NCI-H1105 treated with DMSO at 0.1 percent for 48 hours (cell line): Measurements from ENCODE around the gene CNOT2.
"Not testable (repeated sequence)": the region's sequence is repeated elsewhere in the genome, so short reads cannot be mapped to it uniquely, and the experiment has no call there.

Experiments
- DNase-seq: peaks from one replicate; lab custom pipeline; 2025; lab: John Stamatoyannopoulos, UW

The CNOT2 gene

GRCh38 chr12:70365398-70365647, 122.1 kb downstream of the CNOT2 start:
- no peak for DNase-seq

- DNase-seq: peak; percentile 78
Observed at GRCh38 chr12:70365648-70366518, 122.7 kb downstream of the CNOT2 start, which contains the start of gene KCNMB4. Gene KCNMB4 (plus strand): TSS chr12:70366290. CDS start chr12:70366735, 445 bp downstream.

DNA sequence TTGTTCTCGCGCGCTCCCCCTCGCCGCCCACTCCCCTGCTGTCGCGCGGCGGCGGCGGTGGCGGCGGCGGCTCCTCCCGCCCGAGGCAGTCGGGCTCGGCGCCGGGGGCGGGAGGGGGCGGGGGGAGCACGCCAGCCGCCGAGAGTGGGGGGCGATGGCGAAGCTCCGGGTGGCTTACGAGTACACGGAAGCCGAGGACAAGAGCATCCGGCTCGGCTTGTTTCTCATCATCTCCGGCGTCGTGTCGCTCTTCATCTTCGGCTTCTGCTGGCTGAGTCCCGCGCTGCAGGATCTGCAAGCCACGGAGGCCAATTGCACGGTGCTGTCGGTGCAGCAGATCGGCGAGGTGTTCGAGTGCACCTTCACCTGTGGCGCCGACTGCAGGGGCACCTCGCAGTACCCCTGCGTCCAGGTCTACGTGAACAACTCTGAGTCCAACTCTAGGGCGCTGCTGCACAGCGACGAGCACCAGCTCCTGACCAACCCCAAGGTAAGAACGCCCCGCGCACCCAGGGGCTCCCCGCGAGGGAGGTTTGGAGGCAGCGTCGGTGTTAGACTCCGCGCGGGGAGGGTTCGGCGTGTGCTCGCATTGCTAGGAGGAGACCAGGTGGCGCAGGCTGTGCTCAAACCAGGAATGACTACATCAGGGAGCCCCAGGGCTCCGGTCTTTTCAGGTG, 123.5 kb downstream of the CNOT2 start:
- peak; percentile 77 for DNase-seq

DNA sequence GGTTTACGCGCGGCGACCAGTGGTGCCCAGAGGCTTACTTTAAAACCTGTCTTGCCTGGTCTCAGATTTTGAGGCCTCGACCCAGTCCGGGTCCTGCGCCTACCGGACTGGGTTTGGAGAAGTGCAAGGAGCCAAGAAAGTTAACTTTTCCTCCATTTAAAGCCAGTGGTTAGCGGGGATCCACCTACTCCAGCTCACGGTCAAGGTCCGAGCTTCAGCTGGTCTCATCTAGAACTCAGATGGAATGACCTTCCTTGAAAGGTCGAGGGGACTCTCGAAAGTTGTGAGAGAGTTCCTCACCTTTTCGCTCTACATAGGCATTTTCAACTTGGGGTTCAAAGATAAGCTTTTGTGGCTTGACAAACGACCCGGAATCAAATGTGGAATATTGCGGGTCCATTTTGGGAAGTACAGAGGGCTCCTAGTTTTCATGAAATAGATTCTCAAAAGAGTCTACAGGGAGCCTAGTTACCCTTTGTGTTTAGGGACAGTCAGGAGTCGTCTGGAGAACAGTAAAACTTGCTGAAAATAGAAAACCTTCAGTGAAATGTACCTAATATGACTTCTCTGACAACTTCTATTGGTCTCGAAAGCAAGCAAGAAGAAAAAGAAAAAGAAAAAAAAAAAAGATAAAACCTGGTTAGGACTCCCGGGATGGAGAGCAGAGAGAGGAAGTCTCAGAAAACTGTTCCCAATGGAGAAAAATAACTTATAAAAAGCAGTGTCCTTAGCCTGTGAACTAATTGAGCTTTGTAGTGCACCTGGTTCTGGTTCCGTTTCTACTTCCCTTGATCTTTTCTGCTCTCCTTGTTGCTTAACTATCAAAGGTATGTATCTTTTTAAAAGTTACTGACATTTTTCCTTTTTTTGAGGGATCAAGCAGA, 124.3 kb downstream of the CNOT2 start:
- peak; percentile 33 for DNase-seq

- DNase-seq: no peak
Observed at GRCh38 chr12:70372881-70373280, 129.6 kb downstream of the CNOT2 start.

GRCh38 chr12:70379846-70380245, 136.6 kb downstream of the CNOT2 start:
- no peak for DNase-seq

GRCh38 chr12:70383484-70383883, 140.3 kb downstream of the CNOT2 start:
- DNase-seq: no peak

DNA sequence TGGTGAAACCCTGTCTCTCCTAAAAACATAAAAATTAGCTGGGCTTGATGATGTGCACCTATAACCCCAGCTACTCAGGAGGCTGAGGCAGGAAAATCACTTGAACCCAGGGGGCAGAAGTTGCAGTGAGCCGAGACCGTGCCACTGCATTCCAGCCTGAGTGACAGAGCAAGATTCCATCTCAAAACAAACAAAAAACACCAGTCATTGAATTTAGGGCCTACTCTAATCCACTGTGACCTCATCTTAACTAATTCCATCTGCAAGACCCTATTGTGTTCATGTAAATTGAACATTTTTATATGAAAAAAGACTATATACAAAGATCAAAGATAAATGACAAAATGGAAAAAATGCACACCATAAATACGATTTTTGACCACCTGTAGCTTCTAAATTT, 140.7 kb downstream of the CNOT2 start:
- no peak for DNase-seq

DNA sequence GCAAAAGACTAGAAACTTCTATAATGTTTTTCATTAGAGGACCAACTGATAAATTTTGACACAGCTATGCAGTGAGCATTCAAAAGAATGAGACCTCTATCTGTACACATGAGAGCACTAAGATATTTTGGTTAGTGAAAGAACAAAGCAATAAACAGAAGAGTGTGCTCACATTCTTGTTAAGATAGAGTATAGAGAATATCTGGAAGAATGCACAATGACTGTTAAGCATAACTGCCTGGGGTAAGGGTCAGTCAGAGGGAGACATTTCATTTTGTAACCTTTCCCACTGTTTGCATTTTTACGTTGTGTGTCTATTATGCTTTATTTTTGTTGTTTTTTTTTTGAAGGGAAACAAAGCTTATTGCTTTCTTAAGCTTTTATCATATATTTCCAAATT, 143.5 kb downstream of the CNOT2 start:
- no peak for DNase-seq

DNA sequence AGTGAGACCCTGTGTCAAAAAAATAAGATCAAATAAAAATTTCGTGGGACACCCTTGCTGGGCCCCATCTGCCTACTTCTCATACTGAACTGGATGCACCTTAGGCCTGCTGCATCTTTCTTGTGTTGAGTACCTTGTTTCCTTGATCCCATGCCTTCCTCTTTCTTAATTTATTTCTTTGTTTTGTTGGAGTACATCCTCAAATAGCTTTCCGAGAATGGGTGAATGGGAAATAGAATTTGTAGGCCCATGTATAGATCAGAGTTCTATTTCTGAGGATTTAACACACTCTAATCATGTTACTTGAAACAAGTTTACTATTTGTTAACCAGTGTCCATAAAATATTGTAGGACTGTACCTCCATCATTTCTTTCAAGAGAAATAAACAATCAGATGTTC, 146.4 kb downstream of the CNOT2 start:
- DNase-seq: no peak

DNA sequence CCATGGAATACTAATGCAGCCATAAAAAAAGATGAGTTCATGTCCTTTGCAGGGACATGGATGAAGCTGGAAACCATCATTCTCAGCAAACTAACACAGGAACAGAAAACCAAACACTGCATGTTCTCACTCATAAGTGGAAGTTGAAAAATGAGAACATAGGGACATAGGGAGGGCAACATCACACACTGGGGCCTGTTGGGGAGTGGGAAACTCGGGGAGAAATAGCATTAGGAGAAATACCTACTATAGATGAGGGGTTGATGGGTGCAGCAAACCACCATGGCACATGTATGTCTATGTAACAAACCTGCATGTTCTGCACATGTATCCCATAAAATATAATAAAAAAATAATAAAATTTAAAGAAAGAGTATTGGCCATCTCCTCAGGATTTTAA, 149.4 kb downstream of the CNOT2 start:
- not testable (repeated sequence) for DNase-seq

DNA sequence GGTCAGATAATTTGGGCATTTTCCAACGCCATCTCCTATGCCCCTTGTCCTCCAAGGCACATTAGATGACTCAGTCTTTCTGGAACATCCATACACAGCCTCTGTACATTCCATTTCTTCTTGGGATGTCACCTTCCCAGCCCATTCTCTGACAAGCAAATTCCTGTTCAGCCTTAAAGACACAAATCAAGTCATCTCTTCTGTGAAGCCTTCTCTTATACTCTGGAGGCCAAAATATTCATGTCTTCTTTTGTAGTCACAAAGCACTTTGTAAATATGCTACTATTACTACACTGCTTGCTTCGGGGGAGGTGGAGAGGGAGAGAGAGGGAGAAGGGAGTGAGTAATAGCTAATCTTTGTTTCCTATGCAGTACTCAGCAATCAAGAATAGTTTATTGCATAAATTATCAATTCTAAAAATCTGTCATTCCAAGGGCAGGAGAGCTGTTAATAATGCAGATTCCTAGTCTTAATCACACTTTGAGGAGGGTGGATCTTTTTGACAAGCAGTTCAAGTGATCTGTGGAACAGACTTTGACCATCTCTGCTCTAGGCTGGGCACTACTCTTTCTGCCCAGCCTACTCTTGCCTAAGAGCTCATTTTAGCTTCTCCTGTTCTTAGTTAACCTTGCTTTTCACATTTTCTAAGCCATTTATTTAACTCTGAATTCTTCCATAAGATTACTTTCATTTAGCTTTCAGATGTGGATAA, 150.7 kb downstream of the CNOT2 start:
- DNase-seq: no peak

- no peak for DNase-seq
Observed at GRCh38 chr12:70398002-70398401, 154.8 kb downstream of the CNOT2 start.

DNA sequence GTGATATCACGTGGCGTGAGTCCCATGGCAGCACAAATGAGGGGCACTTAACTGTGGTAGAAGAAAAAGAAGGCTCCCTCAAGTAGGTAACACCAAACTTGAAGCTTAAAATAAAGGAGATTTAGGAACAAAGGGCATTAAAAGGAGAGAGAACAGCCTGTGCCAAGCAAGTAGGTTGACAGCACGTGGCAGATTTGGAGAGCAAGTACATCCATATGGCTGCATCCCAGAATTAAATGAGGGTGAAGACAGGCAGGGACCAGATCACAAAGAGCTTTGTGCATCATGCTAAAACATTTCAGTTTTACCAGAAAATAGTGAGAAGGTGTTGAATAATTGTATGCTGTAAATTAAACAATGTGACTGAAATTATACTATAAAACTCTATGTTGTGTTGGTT, 155.6 kb downstream of the CNOT2 start:
- no peak for DNase-seq

DNA sequence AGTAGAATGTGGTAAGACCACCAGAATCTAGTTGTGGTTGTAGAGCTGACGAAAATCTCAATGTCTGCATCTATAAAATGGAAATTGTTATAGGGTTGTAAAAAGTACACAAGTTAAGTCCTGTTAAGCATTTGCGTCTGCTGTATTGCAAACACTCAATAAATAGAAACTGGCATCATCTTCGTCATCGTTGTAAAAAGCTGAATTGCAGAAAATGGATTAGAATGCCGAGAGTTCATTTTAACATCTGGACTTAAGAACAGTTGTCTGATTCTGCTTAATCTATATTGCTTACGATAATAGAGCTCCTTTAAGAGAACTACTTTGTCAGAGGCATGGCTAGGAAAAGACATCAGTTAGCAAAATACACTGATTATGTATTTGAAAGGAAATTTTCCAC, 156.1 kb downstream of the CNOT2 start:
- DNase-seq: no peak

- peak; percentile 3 for DNase-seq
Observed at GRCh38 chr12:70400124-70400523, 156.9 kb downstream of the CNOT2 start.

- DNase-seq: no peak
Observed at GRCh38 chr12:70402597-70402996, 159.4 kb downstream of the CNOT2 start.

DNA sequence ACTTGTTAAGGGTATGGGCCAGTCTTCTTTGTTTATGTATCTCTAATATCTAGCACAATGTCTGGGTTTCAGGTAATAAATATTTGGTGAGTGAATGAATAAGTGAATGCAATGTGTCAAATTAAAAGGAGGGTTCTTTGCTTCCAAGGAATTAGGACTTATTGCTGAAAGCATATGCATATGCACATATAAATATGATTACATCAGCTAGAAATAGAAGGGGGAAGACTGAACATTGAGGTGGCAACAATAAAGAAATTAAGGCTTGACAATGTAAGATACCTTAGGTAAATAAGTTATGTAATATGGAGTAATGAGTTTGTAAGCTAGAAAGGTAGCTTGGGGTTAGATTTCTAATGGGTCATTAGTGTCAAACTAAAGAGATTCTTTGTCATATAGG, 160.6 kb downstream of the CNOT2 start:
- DNase-seq: no peak
